Measurements from ENCODE around the gene PROKR1.
A peak's percentile ranks its signal among the peaks of the same experiment; 100 is the strongest.
"Not testable (repeated sequence)": the region's sequence is repeated elsewhere in the genome, so short reads cannot be mapped to it uniquely, and the experiment has no call there.

The PROKR1 gene

DNA sequence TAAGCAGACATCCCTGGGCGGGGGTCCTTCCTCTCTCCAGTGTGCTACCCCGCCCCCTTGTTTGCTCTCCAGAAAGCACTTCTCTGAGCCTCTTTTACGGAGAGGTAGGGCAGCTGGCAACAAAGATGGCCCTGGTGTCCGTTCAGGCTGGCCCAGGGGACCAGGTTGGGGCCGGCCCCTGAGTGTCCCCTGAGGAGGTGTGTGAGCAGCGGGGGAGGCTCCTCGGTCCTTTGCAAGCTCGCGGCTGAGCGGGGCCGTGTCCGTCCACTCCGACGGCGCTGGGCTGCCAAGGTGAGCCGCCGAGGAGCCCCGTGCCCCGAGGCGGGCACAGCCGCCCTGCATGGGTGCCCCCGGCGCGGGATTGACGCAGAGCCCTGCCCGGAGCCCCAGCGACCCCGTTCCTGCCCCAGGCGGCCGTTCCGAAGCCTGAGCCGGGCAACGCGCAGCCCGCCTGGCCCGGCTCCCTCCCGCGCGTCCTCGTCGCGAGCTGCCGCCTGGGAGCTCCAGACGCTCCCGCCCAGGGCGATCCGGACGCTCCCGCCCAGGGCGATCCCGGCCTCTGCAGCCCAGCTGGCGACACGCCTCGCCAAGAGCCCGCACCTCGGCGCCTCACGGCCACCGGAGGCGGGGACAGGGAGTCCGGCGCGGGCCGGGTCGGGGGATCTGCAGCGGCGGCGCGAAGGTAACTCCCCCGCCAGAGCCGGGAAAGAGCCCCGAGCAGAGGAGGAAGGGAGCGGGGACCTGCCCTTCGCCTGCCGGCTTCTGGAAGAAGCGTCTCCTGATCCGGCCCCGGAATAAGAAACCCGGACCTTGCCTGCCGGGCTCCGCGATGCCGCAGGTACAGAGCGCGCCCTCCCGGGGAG is at the start of gene PROKR1:
TSS of gene PROKR1 (plus strand) at position 569 of the 863 bp plus-strand sequence. CDS start 2,243 bp downstream, outside the sequence.
- peak in 1 of 56 donors; percentile 4 for DNase-seq

GRCh38 chr2:68594041-68594440 is 49.3 kb upstream of the PROKR1 start:
- no peak for DNase-seq

- peak in 1 of 56 donors; percentile 0 for DNase-seq
These were observed 48.5 kb upstream of the PROKR1 start for GRCh38 chr2:68594674-68595492.

DNA sequence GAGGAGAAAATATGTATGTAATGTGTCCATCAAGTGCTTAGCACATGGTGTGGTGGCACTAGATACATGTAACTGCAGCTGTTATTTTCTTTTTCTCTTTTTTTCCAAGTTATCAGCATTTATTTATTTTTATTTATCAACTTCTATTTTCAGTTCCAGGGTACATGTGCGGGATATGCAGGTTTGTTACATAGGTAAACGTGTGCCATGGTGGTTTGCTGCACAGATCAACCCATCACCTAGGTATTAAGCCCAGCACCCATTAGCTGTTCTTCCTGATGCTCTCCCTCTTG is 47.9 kb upstream of the PROKR1 start:
- DNase-seq = not testable (repeated sequence)

DNA sequence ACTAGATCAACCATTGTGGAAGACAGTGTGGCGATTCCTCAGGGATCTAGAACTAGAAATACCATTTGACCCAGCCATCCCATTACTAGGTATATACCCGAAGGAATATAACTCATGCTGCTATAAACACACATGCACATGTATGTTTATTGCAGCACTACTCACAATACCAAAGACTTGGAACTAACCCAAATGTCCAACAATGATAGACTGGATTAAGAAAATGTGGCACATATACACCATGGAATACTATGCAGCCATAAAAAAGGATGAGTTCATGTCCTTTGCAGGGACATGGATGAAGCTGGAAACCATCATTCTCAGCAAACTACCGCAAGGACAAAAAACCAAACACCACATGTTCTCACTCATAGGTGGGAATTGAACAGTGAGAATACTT is 42.9 kb upstream of the PROKR1 start:
- not testable (repeated sequence) for DNase-seq

DNA sequence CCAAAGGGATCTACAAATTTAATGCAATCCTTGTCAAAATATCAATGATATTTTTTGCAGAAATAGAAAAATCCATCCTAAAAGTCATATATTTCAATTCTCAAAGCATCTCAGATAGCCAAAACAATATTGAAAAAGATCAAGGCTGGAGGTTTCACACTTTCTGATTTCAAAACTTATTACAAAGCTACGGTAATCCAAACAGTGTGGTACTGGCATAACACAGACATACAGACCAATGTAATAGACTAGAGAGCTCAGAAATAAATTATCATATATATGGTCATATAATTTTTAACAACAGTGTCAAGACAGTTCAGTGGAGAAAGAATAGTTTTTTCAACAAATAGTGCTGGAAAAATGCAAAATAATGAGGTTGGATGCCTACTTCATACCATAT is 40.3 kb upstream of the PROKR1 start:
- DNase-seq = no peak

GRCh38 chr2:68604077-68604476 is 39.3 kb upstream of the PROKR1 start:
- no peak for DNase-seq

DNA sequence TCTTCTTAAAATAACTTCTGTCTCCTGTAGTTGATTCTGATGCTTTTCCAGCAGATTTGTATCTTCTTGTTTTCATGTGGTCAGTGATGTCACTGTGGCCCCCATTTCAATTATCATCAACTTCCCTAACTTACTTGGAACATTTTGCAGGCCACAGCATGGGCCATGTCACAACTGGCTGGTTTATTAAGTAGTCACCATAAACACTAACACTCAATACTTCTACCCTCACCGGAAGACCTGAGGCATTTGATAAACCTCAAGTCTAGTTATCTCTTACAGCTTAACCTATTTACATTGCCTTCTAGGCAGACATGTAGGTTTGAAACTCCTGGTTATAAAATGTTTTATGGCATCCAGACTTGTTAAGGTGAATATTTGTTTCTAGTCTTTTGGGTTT is 37.4 kb upstream of the PROKR1 start:
- no peak for DNase-seq

GRCh38 chr2:68606759-68607158 is 36.6 kb upstream of the PROKR1 start:
- no peak for DNase-seq

- no peak for DNase-seq
These were observed 35.5 kb upstream of the PROKR1 start for GRCh38 chr2:68607837-68608236.

DNA sequence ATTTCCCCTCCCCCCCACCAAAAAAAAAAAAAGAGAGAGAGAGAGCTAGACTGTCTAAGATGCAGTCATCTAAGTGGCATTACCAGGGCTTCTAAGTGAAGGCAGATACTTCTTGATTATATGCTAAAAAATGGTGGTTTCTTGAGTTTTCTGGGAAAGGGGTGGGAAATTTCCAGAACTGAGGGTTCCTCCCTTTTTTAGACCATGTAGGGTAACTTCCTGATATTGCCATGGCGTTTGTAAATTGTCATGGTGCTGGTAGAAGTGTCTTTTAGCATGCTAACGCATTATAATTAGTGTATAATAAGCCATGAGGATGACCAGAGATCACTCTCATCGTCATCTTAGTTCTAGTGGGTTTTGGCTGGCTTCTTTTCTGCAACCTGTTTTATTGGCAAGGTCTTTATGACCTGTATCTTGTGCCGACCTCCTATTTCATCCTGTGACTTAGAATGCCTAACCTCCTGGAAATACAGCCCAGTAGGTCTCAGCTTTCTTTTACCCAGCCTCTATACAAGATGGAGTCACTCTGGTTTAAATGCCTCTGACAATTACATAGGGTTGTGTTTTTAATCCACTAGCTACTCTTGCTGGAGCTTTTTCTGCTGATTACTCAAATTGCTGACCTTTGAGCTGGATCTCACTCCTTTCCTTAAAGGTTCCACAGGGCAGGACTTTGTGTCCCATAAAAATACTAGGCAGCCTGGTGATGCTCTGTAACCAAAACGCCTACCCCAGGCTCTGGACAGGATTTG is 30.4 kb upstream of the PROKR1 start:
- DNase-seq = no peak

DNA sequence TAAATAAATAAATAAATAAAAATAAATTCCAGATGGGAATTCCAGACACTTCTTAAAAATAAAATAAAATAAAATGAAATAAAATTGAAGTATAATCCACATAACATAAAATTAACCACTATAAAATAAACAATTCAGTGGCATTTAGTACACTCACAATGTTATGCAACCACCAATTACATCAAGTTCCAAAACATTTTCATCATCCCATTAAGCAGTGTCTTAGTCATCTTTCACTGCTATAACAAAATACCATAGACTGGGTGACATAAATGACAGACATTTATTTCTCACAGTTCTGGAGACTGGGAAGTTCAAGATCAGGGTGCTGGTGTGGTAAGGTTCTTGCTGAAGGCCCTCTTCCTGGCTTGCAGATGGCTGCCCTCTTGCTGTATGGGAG is 22.6 kb upstream of the PROKR1 start:
- DNase-seq = no peak

GRCh38 chr2:68623820-68624219 is 19.6 kb upstream of the PROKR1 start:
- no peak for DNase-seq

DNA sequence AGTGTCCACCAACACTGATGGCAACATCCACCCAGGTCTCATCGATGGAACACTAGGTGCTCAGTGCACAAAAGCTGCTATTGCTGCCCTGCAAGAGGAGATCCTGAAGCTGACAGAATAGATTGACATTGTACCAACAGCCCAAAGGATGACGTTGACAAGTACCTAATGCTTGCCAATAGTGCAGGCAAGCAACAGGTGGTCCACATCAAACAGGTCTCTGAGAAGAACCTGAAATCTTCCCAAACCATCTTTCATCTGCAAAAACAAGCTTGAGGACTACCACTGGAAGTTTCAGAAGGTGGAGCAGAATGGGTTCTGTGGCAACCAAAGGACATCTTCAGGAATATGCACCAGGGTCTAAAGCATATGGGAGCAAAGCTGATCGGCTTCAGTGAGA is 15.8 kb upstream of the PROKR1 start:
- DNase-seq = no peak

- no peak for DNase-seq
These were observed 11.4 kb upstream of the PROKR1 start for GRCh38 chr2:68632021-68632420.

DNA sequence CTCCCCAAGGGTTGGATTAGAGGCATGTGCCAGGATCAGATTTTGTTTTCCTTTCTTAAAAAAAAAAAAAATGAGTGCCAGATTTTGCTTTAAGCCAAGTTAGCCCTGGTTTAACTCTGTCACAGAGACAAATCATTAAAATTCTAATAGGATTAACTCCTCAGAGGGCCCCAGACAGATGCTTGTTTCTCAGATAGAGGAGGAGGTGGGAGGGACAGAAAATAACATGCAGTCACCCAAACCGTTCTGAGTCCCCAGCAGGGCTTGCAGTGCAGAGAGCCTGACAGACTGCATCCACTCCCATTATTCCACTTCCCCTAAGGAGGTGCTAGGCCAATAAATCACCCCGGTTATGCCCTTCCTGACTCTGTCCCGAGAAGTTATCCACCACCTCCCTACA is 6.3 kb upstream of the PROKR1 start:
- no peak for DNase-seq

GRCh38 chr2:68643874-68644485 is 601 bp downstream of the PROKR1 start:
- no peak for DNase-seq

GRCh38 chr2:68645523-68645922 is 2.1 kb downstream of the PROKR1 start:
- DNase-seq = no peak

- DNase-seq = no peak
These were observed 2.9 kb downstream of the PROKR1 start for GRCh38 chr2:68646303-68646702.

GRCh38 chr2:68650645-68651044 is 7.3 kb downstream of the PROKR1 start:
- no peak for DNase-seq

DNA sequence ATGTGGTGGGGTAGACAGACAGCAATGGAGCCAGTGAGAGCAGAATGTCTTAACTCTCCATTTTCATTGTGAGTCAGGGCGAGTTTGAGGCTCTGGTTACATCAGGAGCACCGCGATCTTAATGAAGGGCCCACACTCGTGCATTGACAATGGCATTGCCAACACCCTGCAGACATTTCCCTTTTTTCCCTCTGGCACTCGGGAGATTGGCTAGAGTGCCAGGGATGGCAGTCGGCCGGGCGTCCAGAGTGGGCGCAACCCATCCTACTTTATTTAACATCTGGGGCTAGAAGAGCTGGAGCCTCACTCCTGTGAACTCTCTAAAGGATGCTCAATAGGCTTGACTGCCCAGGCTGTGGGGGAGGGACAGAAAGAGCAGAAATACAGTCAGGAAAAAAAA is 9.7 kb downstream of the PROKR1 start:
- DNase-seq = no peak
